Neural crest cell (in vitro differentiated cells): ENCODE measurements around the gene STING1. TPM values are rescaled to one million over a fixed set of nuclear protein-coding genes. Genes with fewer than 3 reads are reported as not detected.
"Not testable (repeated sequence)": the region's sequence is repeated elsewhere in the genome, so short reads cannot be mapped to it uniquely, and the experiment has no call there.

Source experiments
- DNase-seq: peaks from one replicate; pipeline ENCODE4 v3.0.0; 2021; ENCODE audit warnings: low read depth, mixed read lengths, low spot score
- H3K27ac Mint-ChIP-seq: one replicate; pipeline ENCODE4 v1.8.0; 2021; ENCODE audit warnings: mild to moderate bottlenecking, mixed read lengths; ENCODE audit not compliant: unreplicated experiment
- H3K27me3 Mint-ChIP-seq: 2 replicates; pipeline ENCODE4 v1.8.0; 2021; ENCODE audit warnings: low read depth, mild to moderate bottlenecking, mixed read lengths
- H3K36me3 Mint-ChIP-seq: 2 replicates; pipeline ENCODE4 v1.8.0; 2021; ENCODE audit warnings: low read depth, mild to moderate bottlenecking, mixed read lengths
- H3K4me1 Mint-ChIP-seq: 2 replicates; pipeline ENCODE4 v1.8.0; 2021; ENCODE audit warnings: mixed read lengths
- H3K4me3 Mint-ChIP-seq: one replicate; pipeline ENCODE4 v1.8.0; 2021; ENCODE audit warnings: mild to moderate bottlenecking, mixed read lengths
- H3K9me3 Mint-ChIP-seq: 2 replicates; pipeline ENCODE4 v1.8.0; 2021; ENCODE audit warnings: mixed read lengths
- CTCF ChIP-seq: fragments of 200-600 bp; sonication (generic); conservative IDR thresholded peaks from 2 replicates; pipeline ENCODE4 v1.5.0; 2021; ENCODE audit warnings: antibody characterized with exemption, mild to moderate bottlenecking
- total RNA-seq: library from RNA; stranded (reverse); gene quantifications from 2 replicates; pipeline ENCODE4 v1.2.1, GENCODE V29; 2021

Gene STING1
- total RNA-seq, 1 donor from 2014 or later, result 0.49 TPM

DNA sequence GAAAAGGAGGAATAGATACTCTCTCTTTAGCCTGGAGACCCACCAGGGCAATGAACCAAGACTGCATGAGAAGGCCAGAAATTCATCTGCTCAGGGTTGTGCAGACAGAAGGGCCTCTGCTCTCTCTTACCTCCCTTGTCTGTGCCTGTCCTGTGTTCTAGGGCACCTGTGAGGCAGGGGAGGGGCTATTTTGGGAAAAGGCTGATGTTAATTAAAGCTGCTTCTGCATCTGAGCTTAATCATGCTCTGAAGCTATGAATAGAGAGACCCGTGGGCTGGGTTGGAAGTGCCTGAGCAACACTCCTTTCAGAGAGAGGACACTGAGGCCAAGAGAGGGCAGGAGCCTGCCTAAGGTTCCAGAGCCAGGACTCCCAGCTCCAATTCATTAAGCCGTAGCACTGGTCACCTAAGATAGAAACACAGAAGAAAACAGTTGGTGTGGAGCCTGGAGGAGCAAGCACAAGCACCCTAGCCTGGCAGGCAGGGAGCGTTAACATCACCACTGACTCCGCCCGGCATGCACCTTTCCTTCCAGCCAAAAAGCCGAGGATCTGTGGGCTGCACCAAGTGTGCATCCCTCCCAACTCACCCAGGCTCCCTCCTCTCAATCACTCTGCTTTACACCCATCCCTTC, 31.4 kb upstream of the STING1 start:
- no peak overlapping the region for H3K27ac Mint-ChIP-seq
- no peak for TF ChIP-seq CTCF
- DNase-seq, result no peak
- H3K4me3 Mint-ChIP-seq, result no peak overlapping the region
- no peaks in the 10 kb centered on the region for H3K9me3 Mint-ChIP-seq
- peaks cover 15% of the 10 kb centered on the region for H3K4me1 Mint-ChIP-seq
- no peaks in the 10 kb centered on the region for H3K36me3 Mint-ChIP-seq
- no peaks in the 10 kb centered on the region for H3K27me3 Mint-ChIP-seq

GRCh38 chr5:139513434-139513833, 30.9 kb upstream of the STING1 start:
- H3K4me1 Mint-ChIP-seq, H3K27me3 Mint-ChIP-seq, H3K36me3 Mint-ChIP-seq, H3K4me3 Mint-ChIP-seq, H3K27ac Mint-ChIP-seq, H3K9me3 Mint-ChIP-seq: not testable (repeated sequence)
- DNase-seq, result peak; percentile 58
- TF ChIP-seq CTCF, result peak; percentile 74

DNA sequence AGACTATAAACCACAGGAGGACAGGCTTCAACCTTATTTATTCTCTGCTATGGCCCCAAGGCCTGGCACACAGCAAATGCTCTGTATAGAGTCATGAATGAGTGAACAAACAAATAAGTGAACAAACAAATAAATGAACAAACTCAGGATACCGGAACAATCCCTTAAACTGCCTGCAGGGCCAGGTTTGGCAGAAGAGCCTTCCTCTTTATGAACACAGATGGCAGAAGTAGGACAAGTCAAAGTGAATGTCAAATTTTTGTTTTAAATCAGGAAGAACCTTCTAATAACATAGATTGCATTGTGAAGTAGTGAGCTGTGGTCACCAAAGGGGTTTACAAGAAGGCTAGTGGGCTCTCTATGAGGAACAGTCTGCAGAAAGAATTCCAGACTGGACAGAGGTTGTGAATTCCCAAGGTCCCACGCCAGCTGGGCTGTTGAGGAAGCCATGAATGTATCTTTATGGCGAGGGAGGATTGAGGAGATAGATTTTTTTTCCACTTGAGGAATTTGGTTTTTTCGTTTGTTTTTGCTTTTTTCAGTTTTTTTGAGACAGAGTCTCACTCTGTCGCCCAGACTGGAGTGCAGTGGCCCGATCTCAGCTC, 30.3 kb upstream of the STING1 start:
- no peak for DNase-seq
- Mint-ChIP-seq H3K4me1 (peaks cover 5% of the 10 kb centered on the region), H3K9me3 (no peaks in the 10 kb centered on the region), H3K36me3 (no peaks in the 10 kb centered on the region), H3K27ac (peak overlapping the region; percentile 53), H3K4me3 (no peak overlapping the region), H3K27me3 (no peaks in the 10 kb centered on the region)
- no peak for TF ChIP-seq CTCF

- H3K4me1 Mint-ChIP-seq, result not testable (repeated sequence)
These were observed 22.2 kb upstream of the STING1 start for GRCh38 chr5:139504722-139505121.

GRCh38 chr5:139503879-139504278, 21.3 kb upstream of the STING1 start:
- DNase-seq, H3K36me3 Mint-ChIP-seq, H3K4me3 Mint-ChIP-seq, H3K9me3 Mint-ChIP-seq, H3K27me3 Mint-ChIP-seq, H3K4me1 Mint-ChIP-seq, H3K27ac Mint-ChIP-seq: not testable (repeated sequence)

More at GRCh38 chr5:139504722-139505121, 22.2 kb upstream of the STING1 start:
- H3K27ac Mint-ChIP-seq, H3K9me3 Mint-ChIP-seq, H3K27me3 Mint-ChIP-seq, H3K36me3 Mint-ChIP-seq, DNase-seq, H3K4me3 Mint-ChIP-seq: not testable (repeated sequence)

DNA sequence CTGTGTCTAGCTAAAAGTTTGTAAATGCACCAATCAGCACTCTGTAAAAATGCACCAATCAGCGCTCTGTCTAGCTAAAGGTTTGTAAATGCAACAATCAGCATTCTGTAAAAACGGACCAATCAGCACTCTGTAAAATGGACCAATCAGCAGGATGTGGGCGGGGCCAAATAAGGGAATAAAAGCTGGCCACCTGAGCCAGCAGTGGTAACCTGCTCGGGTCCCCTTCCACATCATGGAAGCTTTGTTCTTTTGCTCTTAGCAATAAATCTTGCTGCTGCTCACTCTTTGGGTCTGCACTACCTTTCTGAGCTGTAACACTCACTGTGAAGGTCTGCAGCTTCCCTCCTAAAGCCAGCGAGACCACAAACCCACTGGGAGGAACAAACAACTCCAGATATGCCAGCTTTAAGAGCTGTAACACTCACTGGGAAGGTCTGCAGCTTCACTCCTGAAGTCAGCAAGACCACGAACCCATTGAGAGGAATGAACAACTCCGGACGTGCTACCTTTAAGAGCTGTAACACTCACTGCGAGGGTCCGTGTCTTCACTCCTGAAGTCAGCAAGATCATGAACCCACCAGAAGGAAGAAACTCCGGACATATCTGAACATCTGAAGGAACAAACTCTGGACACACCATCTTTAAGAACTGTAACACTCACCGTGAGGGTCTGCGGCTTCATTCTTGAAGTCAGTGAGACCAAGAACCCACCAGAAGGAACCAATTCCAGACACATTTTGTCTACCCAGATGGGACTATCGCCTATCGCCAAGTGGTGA, 20.7 kb upstream of the STING1 start:
- H3K36me3 Mint-ChIP-seq, H3K9me3 Mint-ChIP-seq, DNase-seq, H3K27ac Mint-ChIP-seq, H3K4me1 Mint-ChIP-seq, H3K27me3 Mint-ChIP-seq, H3K4me3 Mint-ChIP-seq: not testable (repeated sequence)

DNA sequence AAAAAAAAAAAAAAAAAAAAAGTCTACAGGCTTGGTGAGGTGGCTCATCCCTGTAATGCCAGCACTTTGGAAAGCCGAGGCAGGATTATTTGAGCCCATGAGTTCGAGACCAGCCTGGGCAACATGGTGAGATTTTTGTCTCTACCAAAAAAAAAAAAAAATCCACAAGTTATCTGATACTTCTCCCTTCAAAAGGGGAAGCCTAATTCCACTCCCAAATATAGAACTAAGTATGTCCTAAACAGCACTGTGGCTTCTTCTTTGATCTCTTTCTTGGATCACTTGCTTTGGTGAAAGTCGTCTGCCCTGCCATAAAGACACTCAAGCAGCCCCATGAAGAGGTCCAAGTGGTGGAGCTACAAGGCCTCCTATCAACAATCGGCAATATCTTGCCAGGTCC, 18.8 kb upstream of the STING1 start:
- Mint-ChIP-seq H3K36me3 (no peaks in the 10 kb centered on the region), H3K27me3 (peaks cover 3% of the 10 kb centered on the region), H3K27ac (no peak overlapping the region), H3K9me3 (no peaks in the 10 kb centered on the region), H3K4me3 (no peak overlapping the region), H3K4me1 (no peaks in the 10 kb centered on the region)
- TF ChIP-seq CTCF, result no peak
- DNase-seq, result no peak
